Mesothelial cell of epicardium (in vitro differentiated cells): ENCODE data around the gene GMDS. TPM values are rescaled to one million over a fixed set of nuclear protein-coding genes. Genes with fewer than 3 reads are reported as not detected.

Source experiments
- DNase-seq, 2 experiments: peaks; one replicate each; pipeline ENCODE4 v3.0.0; 2021; ENCODE audit warnings: low spot score in 2 of 2; ENCODE audit not compliant: unreplicated experiment in 2 of 2
- H3K27ac Mint-ChIP-seq: 2 replicates; pipeline ENCODE4 v1.8.0; 2021; ENCODE audit warnings: mixed read lengths
- H3K27me3 Mint-ChIP-seq: 2 replicates; pipeline ENCODE4 v1.8.0; 2021; ENCODE audit warnings: low read depth, mixed read lengths
- H3K36me3 Mint-ChIP-seq: 2 replicates; pipeline ENCODE4 v1.8.0; 2021; ENCODE audit warnings: mixed read lengths
- H3K4me1 Mint-ChIP-seq: 2 replicates; pipeline ENCODE4 v1.8.0; 2021; ENCODE audit warnings: mixed read lengths
- H3K4me3 Mint-ChIP-seq: 2 replicates; pipeline ENCODE4 v1.8.0; 2021; ENCODE audit warnings: mild to moderate bottlenecking, moderate library complexity, mixed read lengths
- H3K9me3 Mint-ChIP-seq: 2 replicates; pipeline ENCODE4 v1.8.0; 2021; ENCODE audit warnings: mixed read lengths
- total RNA-seq: library from RNA; stranded (reverse); gene quantifications from 3 replicates; pipeline ENCODE4 v1.2.1, GENCODE V29; 2021
- TF ChIP-seq, protein P1 (sequence below): fragments of 200-600 bp; sonication (generic); IDR thresholded peaks from one replicate; pipeline ENCODE4 v1.5.0; 2021; ENCODE audit warnings: antibody characterized with exemption; ENCODE audit not compliant: unreplicated experiment

GMDS gene
- total RNA-seq, 1 donor from 2014 or later = 39.9 TPM

DNA sequence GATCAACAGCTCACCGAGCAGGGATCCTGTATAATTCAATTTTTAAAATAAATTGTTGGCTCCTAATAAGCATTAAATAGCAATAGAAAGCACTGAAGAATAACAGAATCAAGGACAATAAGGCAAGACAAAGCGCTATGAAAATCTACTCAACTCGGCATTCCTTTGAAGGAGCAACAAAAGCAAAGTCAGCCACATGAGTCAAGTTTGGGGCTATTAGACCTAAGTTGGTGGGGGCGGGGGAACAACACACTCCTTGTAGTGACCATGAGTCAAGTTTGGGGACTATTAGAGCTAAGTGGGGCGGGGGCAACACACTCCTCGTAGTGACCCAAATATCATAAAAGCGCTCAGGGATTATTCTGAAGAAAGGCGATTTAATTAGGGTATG, 515.7 kb downstream of the GMDS start:
- Mint-ChIP-seq H3K27ac (peak overlapping the region; percentile 30), H3K4me1 (peaks cover 21% of the 10 kb centered on the region), H3K9me3 (peaks cover 10% of the 10 kb centered on the region), H3K4me3 (no peak overlapping the region), H3K36me3 (peaks cover 8% of the 10 kb centered on the region), H3K27me3 (no peaks in the 10 kb centered on the region)
- no peak for DNase-seq
- TF ChIP-seq, protein P1, sequence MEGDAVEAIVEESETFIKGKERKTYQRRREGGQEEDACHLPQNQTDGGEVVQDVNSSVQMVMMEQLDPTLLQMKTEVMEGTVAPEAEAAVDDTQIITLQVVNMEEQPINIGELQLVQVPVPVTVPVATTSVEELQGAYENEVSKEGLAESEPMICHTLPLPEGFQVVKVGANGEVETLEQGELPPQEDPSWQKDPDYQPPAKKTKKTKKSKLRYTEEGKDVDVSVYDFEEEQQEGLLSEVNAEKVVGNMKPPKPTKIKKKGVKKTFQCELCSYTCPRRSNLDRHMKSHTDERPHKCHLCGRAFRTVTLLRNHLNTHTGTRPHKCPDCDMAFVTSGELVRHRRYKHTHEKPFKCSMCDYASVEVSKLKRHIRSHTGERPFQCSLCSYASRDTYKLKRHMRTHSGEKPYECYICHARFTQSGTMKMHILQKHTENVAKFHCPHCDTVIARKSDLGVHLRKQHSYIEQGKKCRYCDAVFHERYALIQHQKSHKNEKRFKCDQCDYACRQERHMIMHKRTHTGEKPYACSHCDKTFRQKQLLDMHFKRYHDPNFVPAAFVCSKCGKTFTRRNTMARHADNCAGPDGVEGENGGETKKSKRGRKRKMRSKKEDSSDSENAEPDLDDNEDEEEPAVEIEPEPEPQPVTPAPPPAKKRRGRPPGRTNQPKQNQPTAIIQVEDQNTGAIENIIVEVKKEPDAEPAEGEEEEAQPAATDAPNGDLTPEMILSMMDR = no peak

DNA sequence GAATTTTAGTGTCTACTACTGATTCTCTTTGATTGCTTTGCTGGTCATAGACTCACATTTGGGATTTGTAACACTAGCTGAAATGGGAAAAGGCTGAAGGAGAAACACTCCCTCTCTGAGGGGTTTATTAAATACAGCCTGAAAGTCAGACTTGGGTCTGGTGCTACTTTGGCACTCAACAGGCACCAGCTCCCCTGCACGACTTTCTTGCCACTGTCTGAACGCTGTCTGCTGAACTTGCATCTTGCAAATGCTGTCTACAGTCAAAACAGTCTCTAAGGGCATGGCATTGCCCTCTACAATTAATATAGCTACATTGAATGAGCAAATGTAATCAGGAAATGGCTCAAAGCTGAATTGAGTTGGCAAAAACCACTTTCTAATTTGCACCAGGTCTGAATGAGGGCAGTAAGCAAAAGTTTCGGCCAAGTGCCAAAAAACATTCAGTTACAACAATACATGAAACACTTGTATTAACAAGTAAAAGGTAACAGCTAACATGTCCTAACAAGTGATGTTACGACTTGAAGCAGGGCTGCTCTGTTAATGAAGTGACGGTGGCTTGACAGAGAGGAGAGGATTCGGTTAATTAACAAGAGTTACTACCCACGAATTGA, 516.2 kb downstream of the GMDS start:
- peaks cover 10% of the 10 kb centered on the region for H3K9me3 Mint-ChIP-seq
- DNase-seq = no peak
- peaks cover 8% of the 10 kb centered on the region for H3K36me3 Mint-ChIP-seq
- H3K4me3 Mint-ChIP-seq = no peak overlapping the region
- H3K27me3 Mint-ChIP-seq = no peaks in the 10 kb centered on the region
- TF ChIP-seq, protein P1 = no peak
- peaks cover 26% of the 10 kb centered on the region for H3K4me1 Mint-ChIP-seq
- H3K27ac Mint-ChIP-seq = no peak overlapping the region

DNA sequence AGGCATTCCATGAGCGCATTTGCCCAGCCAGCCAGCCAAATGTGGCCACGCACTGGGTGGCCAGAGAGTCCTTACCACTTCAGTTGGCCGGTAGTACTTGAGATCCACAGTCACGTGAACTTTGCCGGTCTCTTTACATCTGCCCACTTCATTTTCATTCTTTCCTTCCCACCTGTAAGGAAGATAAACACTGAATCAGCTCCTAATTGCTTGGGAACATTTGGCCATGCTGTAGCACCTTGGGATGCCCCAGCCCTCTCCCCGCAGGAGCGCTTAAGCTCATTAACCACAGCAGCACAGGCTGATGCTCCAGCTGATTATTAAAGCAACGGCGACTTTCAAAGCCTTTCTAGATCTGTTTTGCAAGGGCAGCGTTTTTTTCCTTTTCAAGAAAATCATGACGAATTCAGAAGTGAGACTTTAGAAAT, 519.0 kb downstream of the GMDS start:
- Mint-ChIP-seq H3K4me3 (no peak overlapping the region), H3K36me3 (peaks cover 8% of the 10 kb centered on the region), H3K27me3 (no peaks in the 10 kb centered on the region), H3K27ac (no peak overlapping the region), H3K9me3 (peaks cover 7% of the 10 kb centered on the region), H3K4me1 (peaks cover 31% of the 10 kb centered on the region)
- TF ChIP-seq, protein P1 = no peak
- no peak for DNase-seq

DNA sequence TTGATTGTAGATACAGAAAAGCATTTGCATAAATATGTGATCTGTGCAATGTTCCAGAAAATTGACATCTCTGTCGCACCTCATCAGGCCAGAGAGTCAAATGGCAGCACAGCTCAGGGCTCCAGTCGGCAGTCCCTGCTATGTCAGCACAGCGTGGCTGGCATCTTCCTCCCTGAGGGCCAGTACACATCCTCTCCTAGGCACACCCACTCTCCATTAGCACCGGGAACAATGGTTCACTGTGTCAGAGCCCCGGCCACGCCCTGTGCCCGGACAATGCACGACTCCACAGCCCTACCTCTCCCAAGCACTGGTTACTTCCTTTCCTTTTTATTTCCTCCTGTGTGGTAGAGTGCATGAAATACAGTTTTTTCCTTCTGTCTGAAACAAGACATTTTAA, 520.8 kb downstream of the GMDS start:
- Mint-ChIP-seq H3K4me3 (no peak overlapping the region), H3K27ac (peak overlapping the region; percentile 82), H3K9me3 (no peaks in the 10 kb centered on the region), H3K36me3 (no peaks in the 10 kb centered on the region), H3K4me1 (peaks cover 44% of the 10 kb centered on the region), H3K27me3 (no peaks in the 10 kb centered on the region)
- no peak for DNase-seq
- TF ChIP-seq, protein P1 = no peak

DNA sequence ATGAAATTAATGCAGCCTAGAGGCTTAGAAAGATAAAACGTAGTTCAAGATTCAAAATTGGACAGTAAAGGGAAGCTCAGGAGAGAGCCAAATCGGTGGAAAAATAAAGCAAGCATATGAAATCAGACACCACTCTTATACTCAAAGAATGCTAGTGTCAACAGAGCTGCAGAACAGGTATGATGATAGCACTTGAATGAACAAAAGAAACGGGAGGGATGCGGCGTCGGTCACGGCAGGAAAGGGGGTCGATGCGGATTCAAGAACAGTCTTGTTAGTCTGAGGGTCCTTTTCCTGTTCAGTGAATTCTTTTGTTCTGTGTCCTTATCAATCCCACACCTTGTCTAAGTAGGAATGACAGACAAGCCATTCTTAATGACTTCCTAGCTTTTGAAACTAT, 521.3 kb downstream of the GMDS start:
- Mint-ChIP-seq H3K9me3 (no peaks in the 10 kb centered on the region), H3K4me3 (no peak overlapping the region), H3K27ac (peak overlapping the region; percentile 82), H3K27me3 (no peaks in the 10 kb centered on the region), H3K36me3 (no peaks in the 10 kb centered on the region), H3K4me1 (peaks cover 44% of the 10 kb centered on the region)
- TF ChIP-seq, protein P1 = no peak
- DNase-seq = no peak

DNA sequence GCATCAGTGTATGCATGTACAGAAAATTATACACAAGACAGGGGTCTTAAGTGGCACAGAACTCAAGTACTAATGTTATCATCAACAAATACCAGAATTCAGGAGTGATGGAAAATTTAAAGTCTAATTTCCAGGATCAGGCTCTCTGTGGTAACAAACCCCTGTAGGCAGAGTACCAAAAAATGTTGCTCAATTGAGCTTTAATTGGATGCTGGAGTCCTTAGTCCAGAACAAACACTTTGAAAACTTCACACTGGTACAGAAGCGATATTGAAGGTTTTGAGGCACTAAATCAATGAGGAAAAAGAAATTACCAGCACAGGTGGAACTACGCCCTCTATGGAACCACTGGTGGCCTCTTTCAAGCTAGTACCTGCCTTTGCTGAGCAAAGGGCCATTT, 522.6 kb downstream of the GMDS start:
- H3K4me1 Mint-ChIP-seq = peaks cover 49% of the 10 kb centered on the region
- no peak overlapping the region for H3K27ac Mint-ChIP-seq
- H3K4me3 Mint-ChIP-seq = no peak overlapping the region
- TF ChIP-seq, protein P1 = no peak
- DNase-seq = no peak
- no peaks in the 10 kb centered on the region for H3K9me3 Mint-ChIP-seq
- no peaks in the 10 kb centered on the region for H3K27me3 Mint-ChIP-seq
- H3K36me3 Mint-ChIP-seq = no peaks in the 10 kb centered on the region
